Right atrium auricular region (tissue), 2 donors: ENCODE data around the gene CLCF1. TPM values are rescaled to one million over a fixed set of nuclear protein-coding genes. Genes with fewer than 3 reads are reported as not detected.
A peak's percentile ranks its signal among the peaks of the same experiment; 100 is the strongest.

Experiments used
- DNase-seq: peaks from one replicate; pipeline ENCODE4 v3.0.0-alpha.2; 2019; ENCODE audit warnings: low spot score
- H3K27ac ChIP-seq, 2 donors: fragments of 200-600 bp; sonication (generic); 1 replicate in 1 of 2; 2 replicates in 1 of 2; pipeline ENCODE4 v1.5.1; 2016 to 2019
- H3K27me3 ChIP-seq, 2 donors: fragments of 200-600 bp; sonication (generic); one replicate each; pipeline versions ENCODE4 v1.5.1 to v1.6.0; 2017 to 2019
- H3K36me3 ChIP-seq: fragments of 200-600 bp; sonication (generic); one replicate; pipeline ENCODE4 v1.5.1; 2016
- H3K4me1 ChIP-seq, 2 donors: fragments of 200-600 bp; sonication (generic); one replicate each; pipeline versions ENCODE4 v1.5.1 to v1.6.0; 2017 to 2019
- H3K4me3 ChIP-seq, 2 donors: fragments of 200-600 bp; sonication (generic); 1 replicate in 1 of 2; 2 replicates in 1 of 2; pipeline ENCODE4 v1.5.1; 2017 to 2019; ENCODE audit warnings: mild to moderate bottlenecking in 1 of 2, moderate library complexity in 1 of 2
- H3K9me3 ChIP-seq, 2 donors: fragments of 200-600 bp; sonication (generic); one replicate each; pipeline ENCODE4 v1.5.1; 2019
- total RNA-seq, 2 donors: library from RNA; depleted of rRNA; stranded (reverse); fragments of >200 nt; gene quantifications; one replicate each; pipeline ENCODE4 v1.1.0, GENCODE V29; 2016
- TF ChIP-seq, protein P1 (sequence below), 2 donors: fragments of 200-600 bp; sonication (generic); IDR thresholded peaks; one replicate each; pipeline ENCODE4 v1.5.1; 2019; ENCODE audit warnings: antibody characterized with exemption in 2 of 2

CLCF1 gene
- total RNA-seq, 2 donors from 2014 or later, result 2.7 to 18.0 TPM

DNA sequence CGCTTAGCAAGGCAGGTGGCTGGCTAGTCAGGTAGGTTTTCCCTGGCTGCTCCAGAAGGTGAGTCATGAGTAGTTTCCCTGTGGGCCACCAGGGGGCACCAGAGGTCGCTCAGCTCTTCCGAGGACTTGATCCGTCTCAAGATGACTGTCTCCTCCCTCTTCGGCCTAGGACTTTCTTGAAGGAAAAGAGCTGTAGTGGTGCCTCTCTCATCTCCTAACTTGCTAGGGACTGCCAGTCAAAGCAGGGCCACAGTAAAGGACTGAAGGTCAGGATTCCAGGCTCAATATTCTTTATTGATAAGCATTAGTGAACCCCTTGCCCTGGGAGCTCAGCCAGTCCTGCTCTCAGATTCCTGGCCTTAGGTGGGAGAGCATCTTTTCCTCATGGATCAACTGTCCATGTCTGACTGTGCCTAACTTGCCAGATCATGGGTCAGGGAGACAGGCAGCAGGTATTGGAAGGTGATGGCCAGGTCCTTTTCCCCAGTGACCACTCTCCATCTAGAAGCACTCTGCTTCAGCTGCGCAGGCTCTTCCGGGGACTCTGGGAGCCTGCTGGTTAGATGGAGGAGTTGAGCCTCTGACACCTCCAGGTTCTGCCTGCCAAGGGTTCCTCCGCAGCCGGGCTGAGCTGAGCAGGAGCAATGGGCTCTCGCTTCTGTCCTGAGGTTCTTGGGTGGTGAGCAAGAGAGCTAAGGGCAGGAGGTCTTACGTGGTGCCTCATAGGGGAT lies 22.0 kb downstream of the CLCF1 start:
- no peaks in the 10 kb centered on the region for H3K36me3 ChIP-seq
- H3K4me3 ChIP-seq, result no peak overlapping the region
- TF ChIP-seq, protein P1, sequence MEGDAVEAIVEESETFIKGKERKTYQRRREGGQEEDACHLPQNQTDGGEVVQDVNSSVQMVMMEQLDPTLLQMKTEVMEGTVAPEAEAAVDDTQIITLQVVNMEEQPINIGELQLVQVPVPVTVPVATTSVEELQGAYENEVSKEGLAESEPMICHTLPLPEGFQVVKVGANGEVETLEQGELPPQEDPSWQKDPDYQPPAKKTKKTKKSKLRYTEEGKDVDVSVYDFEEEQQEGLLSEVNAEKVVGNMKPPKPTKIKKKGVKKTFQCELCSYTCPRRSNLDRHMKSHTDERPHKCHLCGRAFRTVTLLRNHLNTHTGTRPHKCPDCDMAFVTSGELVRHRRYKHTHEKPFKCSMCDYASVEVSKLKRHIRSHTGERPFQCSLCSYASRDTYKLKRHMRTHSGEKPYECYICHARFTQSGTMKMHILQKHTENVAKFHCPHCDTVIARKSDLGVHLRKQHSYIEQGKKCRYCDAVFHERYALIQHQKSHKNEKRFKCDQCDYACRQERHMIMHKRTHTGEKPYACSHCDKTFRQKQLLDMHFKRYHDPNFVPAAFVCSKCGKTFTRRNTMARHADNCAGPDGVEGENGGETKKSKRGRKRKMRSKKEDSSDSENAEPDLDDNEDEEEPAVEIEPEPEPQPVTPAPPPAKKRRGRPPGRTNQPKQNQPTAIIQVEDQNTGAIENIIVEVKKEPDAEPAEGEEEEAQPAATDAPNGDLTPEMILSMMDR (IDR thresholded peaks at IDR 0.05), result peak; percentile 68 to 94
- H3K4me1 ChIP-seq, result peaks cover 0 to 68% of the 10 kb centered on the region in 2 donors
- peak overlapping the region; percentile 99 for H3K27ac ChIP-seq
- H3K27me3 ChIP-seq, result no peaks in the 10 kb centered on the region
- no peak for DNase-seq
- H3K9me3 ChIP-seq, result no peaks in the 10 kb centered on the region

DNA sequence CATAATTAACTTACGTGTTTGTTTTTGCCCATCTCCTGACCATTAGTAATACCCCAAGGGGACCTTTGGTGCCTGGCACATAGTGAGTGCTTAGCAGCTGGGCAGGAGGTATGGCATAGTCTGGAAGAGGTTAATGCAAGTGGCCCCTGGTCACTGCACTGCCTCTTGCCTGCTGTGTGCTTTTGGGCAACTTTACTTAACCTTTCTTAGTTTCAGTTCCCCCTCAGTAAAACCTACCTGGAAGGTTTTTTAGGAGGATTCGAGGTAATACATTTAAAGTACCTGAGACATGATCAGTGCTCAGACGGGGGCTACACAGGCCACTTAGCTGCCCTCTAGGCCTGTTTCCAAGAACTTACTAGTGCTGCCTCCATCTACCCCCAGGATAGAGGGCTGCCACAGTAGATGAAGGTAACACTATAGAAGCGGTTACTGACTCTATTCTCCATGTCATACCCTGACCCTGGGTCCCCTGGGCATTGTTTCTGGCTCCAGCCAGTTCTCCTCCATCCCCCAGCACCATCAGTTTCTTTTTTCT lies 23.4 kb downstream of the CLCF1 start:
- H3K4me1 ChIP-seq, result peaks cover 0 to 54% of the 10 kb centered on the region in 2 donors
- peak overlapping the region in 1 of 2 donors; percentile 54 for H3K27ac ChIP-seq
- no peak overlapping the region for H3K4me3 ChIP-seq
- no peak for DNase-seq
- H3K27me3 ChIP-seq, result no peaks in the 10 kb centered on the region
- no peaks in the 10 kb centered on the region for H3K9me3 ChIP-seq
- no peaks in the 10 kb centered on the region for H3K36me3 ChIP-seq
- TF ChIP-seq, protein P1 (IDR thresholded peaks at IDR 0.05), result no peak

DNA sequence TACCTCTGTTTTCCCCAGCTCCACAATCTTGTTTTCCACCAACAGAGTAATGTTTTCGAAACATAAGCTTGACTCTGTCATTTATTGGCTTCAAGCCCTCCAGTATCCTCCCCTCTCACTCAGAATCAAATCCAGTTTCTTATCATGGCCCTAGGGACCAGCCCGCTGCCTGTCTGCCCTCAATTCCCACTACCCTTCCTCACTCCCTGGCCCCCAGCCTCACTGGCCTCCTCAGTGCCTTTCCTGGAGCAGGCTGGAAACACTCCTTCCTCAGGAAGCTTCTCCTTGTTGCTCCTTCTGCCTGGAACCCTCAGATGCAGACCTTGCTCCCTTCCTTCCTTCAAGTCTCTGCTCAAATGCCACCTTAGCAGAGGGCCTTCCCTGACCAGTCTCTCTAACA lies 23.9 kb downstream of the CLCF1 start:
- Histone ChIP-seq H3K36me3 (no peaks in the 10 kb centered on the region), H3K9me3 (no peaks in the 10 kb centered on the region), H3K27me3 (no peaks in the 10 kb centered on the region), H3K27ac (peak overlapping the region; percentile 24 to 54), H3K4me1 (peaks cover 0 to 48% of the 10 kb centered on the region in 2 donors), H3K4me3 (no peak overlapping the region)
- DNase-seq, result no peak
- TF ChIP-seq, protein P1 (IDR thresholded peaks at IDR 0.05), result no peak

DNA sequence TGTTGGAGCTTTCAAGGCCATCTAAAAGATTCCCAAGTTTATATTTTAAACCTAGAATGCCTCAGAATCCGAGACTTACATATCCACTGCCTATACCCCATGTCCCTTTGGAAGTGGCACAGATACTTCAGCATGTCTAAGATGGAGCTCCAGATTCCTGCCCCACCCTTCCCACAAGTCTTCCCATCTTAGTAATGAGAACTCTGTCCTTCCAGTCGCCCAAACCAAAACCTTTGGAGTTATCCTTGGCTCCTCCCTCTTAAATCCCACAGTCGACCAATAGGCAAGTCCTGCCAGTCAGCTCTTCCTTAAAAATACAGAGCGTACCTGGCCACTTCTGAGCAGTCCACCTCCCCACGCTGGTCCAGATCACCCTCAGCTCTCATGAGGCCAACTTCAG lies 24.4 kb downstream of the CLCF1 start:
- Histone ChIP-seq H3K4me1 (peaks cover 0 to 44% of the 10 kb centered on the region in 2 donors), H3K36me3 (no peaks in the 10 kb centered on the region), H3K27me3 (no peaks in the 10 kb centered on the region), H3K4me3 (no peak overlapping the region), H3K27ac (peak overlapping the region; percentile 24 to 54), H3K9me3 (no peaks in the 10 kb centered on the region)
- DNase-seq, result no peak
- TF ChIP-seq, protein P1 (IDR thresholded peaks at IDR 0.05), result no peak

DNA sequence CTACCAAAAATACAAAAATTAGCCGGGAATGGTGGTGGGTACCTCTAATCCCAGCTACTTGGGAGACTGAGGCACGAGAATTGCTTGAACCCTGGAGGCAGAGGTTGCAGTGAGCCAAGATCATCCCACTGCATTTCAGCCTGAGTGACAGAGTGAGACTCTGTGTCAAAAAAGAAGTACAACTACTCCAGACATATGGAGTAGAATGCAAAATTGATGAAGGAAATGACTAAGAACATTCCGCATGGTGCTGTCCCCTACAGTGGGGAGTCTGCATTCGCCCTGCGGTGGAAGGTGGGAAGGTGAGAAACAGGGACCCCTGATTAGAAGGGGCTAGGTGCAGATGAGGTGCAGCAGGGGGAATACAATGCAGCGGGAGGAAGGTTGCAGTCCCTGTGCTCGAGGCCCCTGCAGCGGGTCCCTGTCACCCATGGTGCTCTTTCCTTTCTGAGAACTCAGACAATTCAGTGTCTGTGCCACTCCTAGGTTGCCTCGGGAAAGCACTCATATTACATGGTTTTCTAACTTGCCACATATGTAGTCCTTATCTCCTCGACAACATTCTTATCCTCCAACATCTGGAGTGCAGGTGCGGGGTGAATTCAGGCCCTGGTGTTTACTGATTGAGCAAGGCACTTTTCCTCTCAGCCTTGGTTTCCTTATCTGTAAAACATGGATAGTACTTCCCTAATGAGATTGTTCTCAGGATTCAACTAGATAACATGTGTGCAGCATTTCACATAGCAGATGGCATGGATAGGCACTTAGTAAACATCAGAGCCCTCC lies 25.2 kb downstream of the CLCF1 start:
- TF ChIP-seq, protein P1 (IDR thresholded peaks at IDR 0.05), result no peak
- Histone ChIP-seq H3K27me3 (no peaks in the 10 kb centered on the region), H3K4me1 (peaks cover 0 to 40% of the 10 kb centered on the region in 2 donors), H3K27ac (no peak overlapping the region), H3K36me3 (no peaks in the 10 kb centered on the region), H3K9me3 (no peaks in the 10 kb centered on the region), H3K4me3 (no peak overlapping the region)
- no peak for DNase-seq
